Natural killer cell (primary cell): Measurements from ENCODE around the gene ANKRD17. TPM values are rescaled to one million over a fixed set of nuclear protein-coding genes. Genes with fewer than 3 reads are reported as not detected.

ENCODE experiments used
- ATAC-seq, 3 donors: fragments of 150-1000 bp in 2 of 3; fragments of 200-7000 bp in 1 of 3; cut with Tn5 transposase; 1 replicate in 1 of 3; 2 replicates in 2 of 3; pipeline ENCODE4 v1.10.0; 2021; ENCODE audit warnings: mild to moderate bottlenecking in 2 of 3, moderate library complexity in 2 of 3
- DNase-seq, 2 donors: peaks; one replicate each; pipeline versions ENCODE4 v3.0.0 to v3.0.0-alpha.2; 2013 to 2021; ENCODE audit warnings: mixed read lengths in 1 of 2
- H3K27ac ChIP-seq: one replicate; pipeline ENCODE4 v1.5.1; 2013; ENCODE audit warnings: mild to moderate bottlenecking, low read length
- H3K27me3 ChIP-seq: one replicate; pipeline ENCODE4 v1.6.1; 2013; ENCODE audit warnings: low read length; ENCODE audit not compliant: control insufficient read depth, insufficient read depth
- H3K36me3 ChIP-seq: one replicate; pipeline ENCODE4 v1.6.1; 2013; ENCODE audit warnings: low read length; ENCODE audit not compliant: control insufficient read depth, insufficient read depth
- H3K4me1 ChIP-seq: one replicate; pipeline ENCODE4 v1.6.1; 2013; ENCODE audit warnings: low read length; ENCODE audit not compliant: control insufficient read depth, insufficient read depth
- H3K4me3 ChIP-seq: one replicate; pipeline ENCODE4 v1.5.1; 2013; ENCODE audit warnings: low read length
- H3K9me3 ChIP-seq: one replicate; pipeline ENCODE4 v1.6.1; 2013; ENCODE audit warnings: low read length; ENCODE audit not compliant: control insufficient read depth, insufficient read depth
- H3K27ac Mint-ChIP-seq, 2 donors: one replicate each; pipeline ENCODE4 v1.8.0; 2022; ENCODE audit warnings: mild to moderate bottlenecking in 2 of 2, mixed read lengths in 2 of 2, moderate library complexity in 1 of 2
- H3K27me3 Mint-ChIP-seq, 2 donors: one replicate each; pipeline ENCODE4 v1.8.0; 2022; ENCODE audit warnings: low read depth in 2 of 2, mixed read lengths in 2 of 2
- H3K36me3 Mint-ChIP-seq: one replicate; pipeline ENCODE4 v1.8.0; 2022; ENCODE audit warnings: mixed read lengths
- H3K4me1 Mint-ChIP-seq, 2 donors: one replicate each; pipeline ENCODE4 v1.8.0; 2022; ENCODE audit warnings: mixed read lengths in 2 of 2
- H3K4me3 Mint-ChIP-seq: one replicate; pipeline ENCODE4 v1.8.0; 2022; ENCODE audit warnings: mild to moderate bottlenecking, moderate library complexity, mixed read lengths
- H3K9me3 Mint-ChIP-seq, 2 donors: one replicate each; pipeline ENCODE4 v1.8.0; 2022; ENCODE audit warnings: mixed read lengths in 2 of 2
- WGBS: methylation state at CpG from one replicate; pipeline ENCODE4 v1.1.7; 2013; ENCODE audit warnings: missing lambda C conversion rate; ENCODE audit not compliant: insufficient coverage; 5-methylcytosine and 5-hydroxymethylcytosine counted together
- intact Hi-C: fragments of 100-400 bp; cut with micrococcal nuclease; formaldehyde crosslinking; loops from one replicate; pipeline ENCODE4 v1.14.2; 2022
- total RNA-seq, 4 donors: library from RNA; stranded (reverse); fragments of 120-200 nt in 1 of 4; gene quantifications; one replicate each; pipeline versions ENCODE4 v1.2.3 to v1.2.4, GENCODE V29; 2013 to 2022
- TF ChIP-seq, protein P1 (sequence below): fragments of 200-600 bp; IDR thresholded peaks from one replicate; pipeline ENCODE4 v1.8.0; 2022; ENCODE audit warnings: antibody characterized with exemption

ANKRD17 gene
- total RNA-seq, 3 donors from 2014 or later (not counting 1 experiment from before 2014, with no cell fraction given) = 51.8 to 70.2 (median 63.0) TPM

GRCh38 chr4:73259571-73260090 is 1.0 kb upstream of the ANKRD17 start:
- Mint-ChIP-seq H3K36me3 (no peaks in the 10 kb centered on the region), H3K4me3 (peak overlapping the region; percentile 100), H3K27me3 (no peaks in the 10 kb centered on the region), H3K9me3 (no peaks in the 10 kb centered on the region), H3K4me1 (peaks cover 55 to 61% of the 10 kb centered on the region in 2 donors), H3K27ac (peak overlapping the region; percentile 99 to 100)
- Histone ChIP-seq H3K4me1 (peaks cover 15% of the 10 kb centered on the region), H3K36me3 (peaks cover 6% of the 10 kb centered on the region), H3K27me3 (no peaks in the 10 kb centered on the region), H3K9me3 (no peaks in the 10 kb centered on the region), H3K27ac (peak overlapping the region; percentile 98), H3K4me3 (peak overlapping the region; percentile 90)
- TF ChIP-seq, protein P1, sequence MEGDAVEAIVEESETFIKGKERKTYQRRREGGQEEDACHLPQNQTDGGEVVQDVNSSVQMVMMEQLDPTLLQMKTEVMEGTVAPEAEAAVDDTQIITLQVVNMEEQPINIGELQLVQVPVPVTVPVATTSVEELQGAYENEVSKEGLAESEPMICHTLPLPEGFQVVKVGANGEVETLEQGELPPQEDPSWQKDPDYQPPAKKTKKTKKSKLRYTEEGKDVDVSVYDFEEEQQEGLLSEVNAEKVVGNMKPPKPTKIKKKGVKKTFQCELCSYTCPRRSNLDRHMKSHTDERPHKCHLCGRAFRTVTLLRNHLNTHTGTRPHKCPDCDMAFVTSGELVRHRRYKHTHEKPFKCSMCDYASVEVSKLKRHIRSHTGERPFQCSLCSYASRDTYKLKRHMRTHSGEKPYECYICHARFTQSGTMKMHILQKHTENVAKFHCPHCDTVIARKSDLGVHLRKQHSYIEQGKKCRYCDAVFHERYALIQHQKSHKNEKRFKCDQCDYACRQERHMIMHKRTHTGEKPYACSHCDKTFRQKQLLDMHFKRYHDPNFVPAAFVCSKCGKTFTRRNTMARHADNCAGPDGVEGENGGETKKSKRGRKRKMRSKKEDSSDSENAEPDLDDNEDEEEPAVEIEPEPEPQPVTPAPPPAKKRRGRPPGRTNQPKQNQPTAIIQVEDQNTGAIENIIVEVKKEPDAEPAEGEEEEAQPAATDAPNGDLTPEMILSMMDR = no peak
- ATAC-seq = peak; percentile 2 to 5 (median 4)
- intact Hi-C loops = loop anchor here (1.0 to 5.0 kb wide), 5 partner anchors 117 to 557 kb away; partner anchors contain the start of gene COX18
- DNase-seq = no peak
- under 1% methylated on average over 8 of the region's 8 CpGs for WGBS

- Mint-ChIP-seq H3K27me3 (no peaks in the 10 kb centered on the region), H3K27ac (peak overlapping the region; percentile 99 to 100), H3K9me3 (no peaks in the 10 kb centered on the region), H3K36me3 (no peaks in the 10 kb centered on the region), H3K4me1 (peaks cover 61 to 62% of the 10 kb centered on the region in 2 donors), H3K4me3 (peak overlapping the region; percentile 100)
- ATAC-seq (peak in 2 of 3 donors; percentile 35 to 50), DNase-seq (peak in 1 of 2 donors; percentile 77)
- Histone ChIP-seq H3K9me3 (no peaks in the 10 kb centered on the region), H3K4me1 (peaks cover 18% of the 10 kb centered on the region), H3K4me3 (peak overlapping the region; percentile 90), H3K36me3 (peaks cover 6% of the 10 kb centered on the region), H3K27me3 (no peaks in the 10 kb centered on the region), H3K27ac (peak overlapping the region; percentile 98)
- TF ChIP-seq, protein P1 = peak; percentile 12
- 0% methylated on average over 30 of the region's 30 CpGs for WGBS
- intact Hi-C loops = loop anchor here (5.0 kb wide), 4 partner anchors 116 to 556 kb away; no protein-coding TSS in a partner anchor
Observed at GRCh38 chr4:73258436-73258685, 237 bp downstream of the ANKRD17 start.

DNA sequence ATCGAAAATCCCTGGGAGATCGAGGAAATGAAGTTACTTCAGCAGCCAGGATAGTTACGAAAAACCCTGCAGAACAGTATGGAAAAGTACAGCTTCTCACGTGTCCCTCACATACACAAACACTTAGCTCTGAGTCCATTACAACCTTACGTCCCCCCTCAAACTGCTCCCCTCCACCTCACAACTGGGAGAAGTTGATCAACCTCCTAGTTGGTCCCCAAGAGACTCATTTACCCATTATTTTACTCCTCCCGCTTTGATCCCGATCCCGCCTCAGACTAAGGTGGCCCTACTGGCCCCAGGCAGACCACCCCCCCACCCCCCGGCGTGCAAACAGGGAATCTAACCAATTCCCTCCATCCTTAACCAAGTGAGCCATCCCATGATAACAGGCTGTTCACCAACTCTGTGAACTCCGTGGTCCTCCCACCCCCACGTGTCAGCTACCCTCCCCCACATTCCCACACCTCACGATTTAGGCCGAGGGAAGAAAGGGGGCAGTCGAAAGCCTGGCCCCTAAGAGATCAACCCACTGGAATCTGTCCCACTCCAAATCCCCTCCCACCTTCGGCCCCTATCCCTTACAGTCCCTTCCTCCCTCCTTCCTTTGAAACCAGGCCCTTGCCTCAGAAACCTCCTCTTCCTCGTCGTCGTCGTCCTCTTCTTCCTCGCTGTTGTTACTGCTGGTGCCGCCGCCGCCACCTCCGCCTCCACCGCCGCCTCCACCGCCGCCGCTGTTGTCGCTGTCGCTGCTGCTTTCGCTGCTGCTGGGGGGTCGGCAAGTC is 755 bp downstream of the ANKRD17 start:
- peak overlapping the region; percentile 99 to 100 for H3K27ac Mint-ChIP-seq
- peak in 1 of 2 donors; percentile 53 for DNase-seq
- peak overlapping the region; percentile 98 for H3K27ac ChIP-seq
- TF ChIP-seq, protein P1 = no peak
- H3K4me3 ChIP-seq = peak overlapping the region; percentile 90
- ATAC-seq = peak; percentile 0 to 24 (median 17)
- H3K27me3 ChIP-seq = no peaks in the 10 kb centered on the region
- no peaks in the 10 kb centered on the region for H3K27me3 Mint-ChIP-seq
- peaks cover 66 to 68% of the 10 kb centered on the region in 2 donors for H3K4me1 Mint-ChIP-seq
- no peaks in the 10 kb centered on the region for H3K36me3 Mint-ChIP-seq
- intact Hi-C loops = loop anchor here (1.0 to 5.0 kb wide), 5 partner anchors 35 to 556 kb away; no protein-coding TSS in a partner anchor
- peak overlapping the region; percentile 100 for H3K4me3 Mint-ChIP-seq
- H3K9me3 ChIP-seq = no peaks in the 10 kb centered on the region
- peaks cover 18% of the 10 kb centered on the region for H3K4me1 ChIP-seq
- WGBS = under 1% methylated on average over 32 of the region's 34 CpGs
- peaks cover 10% of the 10 kb centered on the region for H3K36me3 ChIP-seq
- H3K9me3 Mint-ChIP-seq = no peaks in the 10 kb centered on the region
